ENCODE measurements around the gene STX16. TPM values are rescaled to one million over a fixed set of nuclear protein-coding genes. Genes with fewer than 3 reads are reported as not detected.

STX16 gene
- total RNA-seq, 6 experiments from 2014 or later: 18.1 to 25.3 (median 22.2) TPM

DNA sequence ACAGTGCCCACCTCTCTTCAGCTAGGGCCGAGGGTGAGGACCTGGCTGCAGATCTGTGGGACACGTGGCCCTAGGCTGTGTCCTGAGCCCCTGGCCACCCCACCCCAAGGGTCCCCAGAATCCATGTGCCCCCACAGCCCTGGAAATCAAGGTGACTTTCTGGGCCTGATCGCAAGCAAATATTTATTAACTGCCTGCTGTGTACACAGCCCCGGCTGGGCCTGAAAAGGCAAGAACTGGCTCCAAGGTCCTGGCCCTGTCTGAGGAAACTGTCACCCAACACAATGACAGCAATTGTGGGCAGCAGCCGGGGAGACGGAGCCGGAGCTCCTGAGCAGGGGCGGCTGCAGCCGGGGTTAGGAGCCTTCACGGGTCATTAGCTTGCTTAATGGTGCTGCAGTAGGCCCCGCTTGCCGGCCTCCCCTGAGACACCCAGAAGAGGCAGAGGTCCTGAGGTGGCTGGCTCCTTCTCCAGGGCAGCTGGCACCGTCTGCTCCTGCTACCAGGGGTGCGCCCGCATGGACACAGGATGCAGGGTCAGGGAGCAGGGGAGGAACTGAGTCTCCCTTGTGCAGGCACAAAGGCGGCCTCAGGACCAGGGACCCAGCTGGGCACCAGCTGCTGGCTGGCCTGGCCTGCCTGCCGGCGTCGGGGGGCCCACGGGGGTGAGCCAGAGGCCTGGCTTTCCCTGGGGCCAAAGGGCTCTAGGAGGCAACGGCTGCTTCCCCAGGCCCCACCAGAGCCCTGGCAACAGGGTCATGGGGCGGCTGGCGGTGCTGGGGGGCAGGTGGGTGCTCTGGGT, 65.6 kb downstream of the STX16 start:
- no peaks in the 10 kb centered on the region for H3K27me3 ChIP-seq
- no peak overlapping the region for H3K4me3 ChIP-seq
- no peak for TF ChIP-seq POLR2A (IDR thresholded peaks at IDR 0.05)
- TF ChIP-seq, protein P1, sequence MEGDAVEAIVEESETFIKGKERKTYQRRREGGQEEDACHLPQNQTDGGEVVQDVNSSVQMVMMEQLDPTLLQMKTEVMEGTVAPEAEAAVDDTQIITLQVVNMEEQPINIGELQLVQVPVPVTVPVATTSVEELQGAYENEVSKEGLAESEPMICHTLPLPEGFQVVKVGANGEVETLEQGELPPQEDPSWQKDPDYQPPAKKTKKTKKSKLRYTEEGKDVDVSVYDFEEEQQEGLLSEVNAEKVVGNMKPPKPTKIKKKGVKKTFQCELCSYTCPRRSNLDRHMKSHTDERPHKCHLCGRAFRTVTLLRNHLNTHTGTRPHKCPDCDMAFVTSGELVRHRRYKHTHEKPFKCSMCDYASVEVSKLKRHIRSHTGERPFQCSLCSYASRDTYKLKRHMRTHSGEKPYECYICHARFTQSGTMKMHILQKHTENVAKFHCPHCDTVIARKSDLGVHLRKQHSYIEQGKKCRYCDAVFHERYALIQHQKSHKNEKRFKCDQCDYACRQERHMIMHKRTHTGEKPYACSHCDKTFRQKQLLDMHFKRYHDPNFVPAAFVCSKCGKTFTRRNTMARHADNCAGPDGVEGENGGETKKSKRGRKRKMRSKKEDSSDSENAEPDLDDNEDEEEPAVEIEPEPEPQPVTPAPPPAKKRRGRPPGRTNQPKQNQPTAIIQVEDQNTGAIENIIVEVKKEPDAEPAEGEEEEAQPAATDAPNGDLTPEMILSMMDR (IDR thresholded peaks at IDR 0.05): no peak
- intact Hi-C loops (cut with DNase I): no loop called here
- 83% methylated on average over 4 of the region's 23 CpGs for WGBS (ENCODE audit: insufficient coverage, low coverage, low lambda C conversion rate, missing lambda C conversion rate)
- ATAC-seq (peak in 1 of 4 donors; percentile 4), DNase-seq (peak in 2 of 3 donors; percentile 42)
- no peaks in the 10 kb centered on the region for H3K9me3 ChIP-seq
- H3K4me1 ChIP-seq: no peaks in the 10 kb centered on the region
- no peaks in the 10 kb centered on the region for H3K36me3 ChIP-seq
- H3K27ac ChIP-seq: no peak overlapping the region

DNA sequence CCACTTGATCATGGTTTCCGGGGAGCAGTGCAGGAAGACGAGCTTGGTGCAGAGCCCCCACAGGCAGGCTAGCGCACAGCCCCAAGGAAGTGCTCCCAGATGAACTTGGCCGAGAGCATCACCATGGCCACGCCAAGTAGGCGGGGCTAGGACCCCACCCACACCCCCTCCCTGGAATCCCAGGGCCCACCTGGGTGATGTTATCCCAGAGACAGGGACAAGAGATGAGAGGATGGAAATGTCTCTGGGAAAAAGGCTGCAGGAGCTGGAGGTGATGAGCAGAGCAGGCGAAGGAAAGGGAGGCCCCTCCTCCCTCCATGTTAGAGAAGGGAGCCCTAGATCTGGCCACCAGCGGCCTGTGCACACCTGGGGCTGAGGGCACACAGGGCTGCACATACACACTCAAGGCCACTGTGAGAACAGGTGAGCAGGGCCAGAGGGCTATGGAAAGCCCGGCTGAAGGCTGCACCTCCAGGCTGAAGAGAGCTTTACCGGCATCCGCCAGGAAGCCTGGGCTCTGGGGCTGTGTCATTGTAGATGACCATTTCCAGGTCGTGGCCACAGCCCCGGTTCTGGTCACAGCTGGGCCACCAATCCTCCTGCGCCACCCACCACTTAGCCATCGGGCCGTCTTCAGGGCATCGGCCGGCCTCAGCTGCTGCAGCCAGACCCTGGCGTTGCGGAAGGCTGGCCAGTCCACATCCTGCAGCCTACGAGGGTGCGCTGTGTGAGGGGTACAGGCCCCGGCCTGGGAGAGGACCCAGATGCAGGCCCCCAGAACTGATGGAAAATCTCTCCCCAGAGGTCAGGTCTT, 66.4 kb downstream of the STX16 start:
- ATAC-seq: no peak
- H3K27me3 ChIP-seq: no peaks in the 10 kb centered on the region
- H3K27ac ChIP-seq: no peak overlapping the region
- H3K36me3 ChIP-seq: no peaks in the 10 kb centered on the region
- intact Hi-C loops (cut with DNase I): no loop called here
- TF ChIP-seq, protein P1 (IDR thresholded peaks at IDR 0.05): no peak
- TF ChIP-seq POLR2A (IDR thresholded peaks at IDR 0.05): no peak
- no CpG with 5 or more reads among the region's 23 CpGs for WGBS (ENCODE audit: insufficient coverage, low coverage, low lambda C conversion rate, missing lambda C conversion rate)
- no peaks in the 10 kb centered on the region for H3K4me1 ChIP-seq
- DNase-seq: peak in 2 of 3 donors; percentile 27 to 46
- H3K9me3 ChIP-seq: no peaks in the 10 kb centered on the region
- H3K4me3 ChIP-seq: no peak overlapping the region

DNA sequence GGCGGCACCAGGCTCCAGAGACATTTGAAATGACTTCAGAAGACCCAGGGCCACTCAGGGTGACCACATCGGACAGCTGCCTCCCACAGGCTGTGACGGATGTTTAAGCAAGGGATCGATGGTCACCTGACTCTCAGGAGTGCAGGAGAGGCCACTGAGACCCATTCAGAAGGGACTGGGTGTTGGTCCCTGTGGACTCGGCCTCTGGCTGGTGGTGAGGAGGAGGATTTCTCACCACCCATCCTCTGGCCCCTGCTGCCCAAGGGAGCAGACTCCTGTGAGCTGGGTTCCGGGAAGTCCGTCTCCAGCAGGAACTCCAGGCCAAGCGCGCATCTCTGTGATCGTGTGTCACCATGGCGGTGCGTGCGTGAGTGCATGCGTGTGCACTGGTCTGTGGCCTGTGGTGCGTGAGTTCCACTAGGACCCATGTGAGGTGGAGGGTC, 67.1 kb downstream of the STX16 start:
- ATAC-seq (no peak), DNase-seq (peak; percentile 20 to 49 (median 29))
- TF ChIP-seq, protein P1 (IDR thresholded peaks at IDR 0.05): no peak
- TF ChIP-seq POLR2A (IDR thresholded peaks at IDR 0.05): no peak
- no peaks in the 10 kb centered on the region for H3K27me3 ChIP-seq
- H3K4me1 ChIP-seq: no peaks in the 10 kb centered on the region
- H3K4me3 ChIP-seq: no peak overlapping the region
- WGBS (ENCODE audit: insufficient coverage, low coverage, low lambda C conversion rate, missing lambda C conversion rate): no CpG with 5 or more reads among the region's 15 CpGs
- no peak overlapping the region for H3K27ac ChIP-seq
- H3K9me3 ChIP-seq: no peaks in the 10 kb centered on the region
- no peaks in the 10 kb centered on the region for H3K36me3 ChIP-seq
- intact Hi-C loops (cut with DNase I): no loop called here

DNA sequence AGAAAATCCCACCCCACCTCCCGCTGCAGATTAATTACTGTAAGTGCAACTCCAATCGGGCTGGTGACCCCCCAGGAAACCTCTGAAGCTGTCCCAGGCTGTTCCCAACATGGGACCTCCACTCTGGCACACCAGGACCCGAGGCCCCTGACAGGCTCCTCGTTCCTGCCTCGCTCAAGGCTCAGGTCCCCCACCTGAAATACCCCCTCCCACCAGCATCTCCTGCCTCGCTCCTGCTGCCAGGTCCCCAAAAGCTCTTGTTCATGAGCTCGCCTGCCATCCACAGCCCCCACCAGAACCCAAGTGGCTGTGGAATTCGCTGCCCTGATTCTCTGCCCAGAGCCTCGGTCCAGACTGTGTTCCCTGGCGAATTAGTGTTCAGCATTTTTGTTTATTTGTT, 67.6 kb downstream of the STX16 start:
- WGBS (ENCODE audit: insufficient coverage, low coverage, low lambda C conversion rate, missing lambda C conversion rate): 79% methylated on average over 6 of the region's 10 CpGs
- Histone ChIP-seq H3K36me3 (no peaks in the 10 kb centered on the region), H3K27me3 (no peaks in the 10 kb centered on the region), H3K27ac (no peak overlapping the region), H3K4me1 (no peaks in the 10 kb centered on the region), H3K4me3 (no peak overlapping the region), H3K9me3 (no peaks in the 10 kb centered on the region)
- TF ChIP-seq, protein P1 (IDR thresholded peaks at IDR 0.05): no peak
- no peak for TF ChIP-seq POLR2A (IDR thresholded peaks at IDR 0.05)
- intact Hi-C loops (cut with DNase I): no loop called here
- ATAC-seq (no peak), DNase-seq (peak in 2 of 3 donors; percentile 28 to 32)
